Ovary (tissue), 3 donors: Measurements from ENCODE around the gene CARMIL1.

Experiments used
- EP300 ChIP-seq: sonication (generic); formaldehyde crosslinking; IDR thresholded peaks from one replicate; pipeline ENCODE4 v1.6.1; 2017; ENCODE audit warnings: antibody characterized with exemption
- TF ChIP-seq, protein P1 (sequence below), 3 donors: fragments of 450-650 bp in 2 of 3; fragments of 200-600 bp in 1 of 3; IDR thresholded peaks; one replicate each; pipeline versions ENCODE4 v1.5.1 to v1.8.0; 2016 to 2022; ENCODE audit warnings: antibody characterized with exemption in 3 of 3, mild to moderate bottlenecking in 1 of 3
- donor health status: DM: no; HTN: no; CAD: no.

DNA sequence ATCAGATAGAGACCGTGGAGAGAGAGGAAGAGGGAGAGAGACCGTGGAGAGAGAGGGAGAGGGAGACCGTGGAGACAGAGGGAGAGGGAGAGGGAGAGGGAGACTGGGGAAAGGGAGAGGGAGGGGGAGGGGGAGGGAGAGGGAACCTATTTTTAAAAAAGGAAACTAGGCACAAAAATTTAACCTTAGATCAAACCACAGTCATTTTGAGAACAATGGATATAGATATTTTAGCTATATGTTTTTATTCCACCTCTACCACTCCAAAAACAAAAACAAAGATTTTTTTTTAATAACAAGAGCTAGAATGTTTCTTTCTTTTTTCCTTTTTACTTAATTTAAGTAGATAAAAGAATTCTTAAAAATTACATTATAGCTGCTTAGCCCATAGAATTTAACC lies 307.8 kb downstream of the CARMIL1 start:
- TF ChIP-seq, protein P1, sequence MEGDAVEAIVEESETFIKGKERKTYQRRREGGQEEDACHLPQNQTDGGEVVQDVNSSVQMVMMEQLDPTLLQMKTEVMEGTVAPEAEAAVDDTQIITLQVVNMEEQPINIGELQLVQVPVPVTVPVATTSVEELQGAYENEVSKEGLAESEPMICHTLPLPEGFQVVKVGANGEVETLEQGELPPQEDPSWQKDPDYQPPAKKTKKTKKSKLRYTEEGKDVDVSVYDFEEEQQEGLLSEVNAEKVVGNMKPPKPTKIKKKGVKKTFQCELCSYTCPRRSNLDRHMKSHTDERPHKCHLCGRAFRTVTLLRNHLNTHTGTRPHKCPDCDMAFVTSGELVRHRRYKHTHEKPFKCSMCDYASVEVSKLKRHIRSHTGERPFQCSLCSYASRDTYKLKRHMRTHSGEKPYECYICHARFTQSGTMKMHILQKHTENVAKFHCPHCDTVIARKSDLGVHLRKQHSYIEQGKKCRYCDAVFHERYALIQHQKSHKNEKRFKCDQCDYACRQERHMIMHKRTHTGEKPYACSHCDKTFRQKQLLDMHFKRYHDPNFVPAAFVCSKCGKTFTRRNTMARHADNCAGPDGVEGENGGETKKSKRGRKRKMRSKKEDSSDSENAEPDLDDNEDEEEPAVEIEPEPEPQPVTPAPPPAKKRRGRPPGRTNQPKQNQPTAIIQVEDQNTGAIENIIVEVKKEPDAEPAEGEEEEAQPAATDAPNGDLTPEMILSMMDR (IDR thresholded peaks at IDR 0.05), result no peak
- TF ChIP-seq EP300, result no peak
